IPS-18a (cell line): ENCODE results near the gene DIAPH2.

Source experiments
- H3K27ac ChIP-seq: one replicate; pipeline ENCODE4 v1.5.1; 2013; ENCODE audit warnings: low read length
- H3K27me3 ChIP-seq: one replicate; pipeline ENCODE4 v1.6.1; 2013; ENCODE audit warnings: mild to moderate bottlenecking, low read length; ENCODE audit not compliant: control insufficient read depth, insufficient read depth
- H3K36me3 ChIP-seq: one replicate; pipeline ENCODE4 v1.6.1; 2013; ENCODE audit warnings: low read depth, low read length; ENCODE audit not compliant: control insufficient read depth
- H3K4me1 ChIP-seq: one replicate; pipeline ENCODE4 v1.6.1; 2013; ENCODE audit warnings: low read depth, low read length; ENCODE audit not compliant: control insufficient read depth
- H3K4me3 ChIP-seq: one replicate; pipeline ENCODE4 v1.5.1; 2013; ENCODE audit warnings: low read length
- H3K9ac ChIP-seq: one replicate; pipeline ENCODE4 v1.6.1; 2013; ENCODE audit warnings: mild to moderate bottlenecking, low read length, moderate library complexity
- H3K9me3 ChIP-seq: one replicate; pipeline ENCODE4 v1.6.1; 2013; ENCODE audit warnings: low read depth, low read length; ENCODE audit not compliant: control insufficient read depth

DIAPH2 gene

GRCh38 chrX:97446298-97446882 lies 761.7 kb downstream of the DIAPH2 start:
- Histone ChIP-seq H3K9ac (no peak overlapping the region), H3K36me3 (no peaks in the 10 kb centered on the region), H3K27ac (no peak overlapping the region), H3K4me1 (peaks cover 53% of the 10 kb centered on the region), H3K27me3 (no peaks in the 10 kb centered on the region), H3K9me3 (no peaks in the 10 kb centered on the region), H3K4me3 (no peak overlapping the region)

- peak overlapping the region; percentile 14 for H3K4me3 ChIP-seq
- no peaks in the 10 kb centered on the region for H3K9me3 ChIP-seq
- H3K9ac ChIP-seq = no peak overlapping the region
- peaks cover 48% of the 10 kb centered on the region for H3K4me1 ChIP-seq
- H3K27me3 ChIP-seq = no peaks in the 10 kb centered on the region
- H3K27ac ChIP-seq = no peak overlapping the region
- no peaks in the 10 kb centered on the region for H3K36me3 ChIP-seq
Measured at GRCh38 chrX:97447306-97447705, 762.7 kb downstream of the DIAPH2 start.

GRCh38 chrX:97452283-97452682 lies 767.6 kb downstream of the DIAPH2 start:
- Histone ChIP-seq H3K36me3 (no peaks in the 10 kb centered on the region), H3K27me3 (no peaks in the 10 kb centered on the region), H3K27ac (no peak overlapping the region), H3K4me1 (peaks cover 31% of the 10 kb centered on the region), H3K4me3 (no peak overlapping the region), H3K9me3 (no peaks in the 10 kb centered on the region), H3K9ac (no peak overlapping the region)

- no peak overlapping the region for H3K9ac ChIP-seq
- H3K36me3 ChIP-seq = no peaks in the 10 kb centered on the region
- H3K27ac ChIP-seq = no peak overlapping the region
- no peaks in the 10 kb centered on the region for H3K27me3 ChIP-seq
- no peaks in the 10 kb centered on the region for H3K9me3 ChIP-seq
- no peak overlapping the region for H3K4me3 ChIP-seq
- H3K4me1 ChIP-seq = peaks cover 23% of the 10 kb centered on the region
Measured at GRCh38 chrX:97461763-97462162, 777.1 kb downstream of the DIAPH2 start.

- H3K9ac ChIP-seq = no peak overlapping the region
- H3K4me3 ChIP-seq = no peak overlapping the region
- H3K4me1 ChIP-seq = peaks cover 14% of the 10 kb centered on the region
- H3K36me3 ChIP-seq = no peaks in the 10 kb centered on the region
- H3K27ac ChIP-seq = no peak overlapping the region
- no peaks in the 10 kb centered on the region for H3K27me3 ChIP-seq
- H3K9me3 ChIP-seq = no peaks in the 10 kb centered on the region
Measured at GRCh38 chrX:97471071-97471470, 786.4 kb downstream of the DIAPH2 start.

GRCh38 chrX:97474933-97475332 lies 790.3 kb downstream of the DIAPH2 start:
- peaks cover 2% of the 10 kb centered on the region for H3K4me1 ChIP-seq
- H3K27ac ChIP-seq = no peak overlapping the region
- H3K9ac ChIP-seq = no peak overlapping the region
- no peaks in the 10 kb centered on the region for H3K27me3 ChIP-seq
- no peaks in the 10 kb centered on the region for H3K36me3 ChIP-seq
- H3K9me3 ChIP-seq = no peaks in the 10 kb centered on the region
- no peak overlapping the region for H3K4me3 ChIP-seq

- Histone ChIP-seq H3K36me3 (no peaks in the 10 kb centered on the region), H3K4me3 (no peak overlapping the region), H3K27ac (no peak overlapping the region), H3K27me3 (no peaks in the 10 kb centered on the region), H3K9me3 (no peaks in the 10 kb centered on the region), H3K4me1 (peaks cover 38% of the 10 kb centered on the region), H3K9ac (no peak overlapping the region)
Measured at GRCh38 chrX:97479106-97479890, 794.7 kb downstream of the DIAPH2 start.

- Histone ChIP-seq H3K4me3 (no peak overlapping the region), H3K9me3 (no peaks in the 10 kb centered on the region), H3K27me3 (no peaks in the 10 kb centered on the region), H3K36me3 (no peaks in the 10 kb centered on the region), H3K27ac (no peak overlapping the region), H3K9ac (no peak overlapping the region), H3K4me1 (peaks cover 36% of the 10 kb centered on the region)
Measured at GRCh38 chrX:97481228-97481627, 796.6 kb downstream of the DIAPH2 start.

- Histone ChIP-seq H3K36me3 (no peaks in the 10 kb centered on the region), H3K9ac (no peak overlapping the region), H3K27me3 (no peaks in the 10 kb centered on the region), H3K4me3 (peak overlapping the region; percentile 22), H3K4me1 (peaks cover 36% of the 10 kb centered on the region), H3K27ac (peak overlapping the region; percentile 14), H3K9me3 (no peaks in the 10 kb centered on the region)
Measured at GRCh38 chrX:97482666-97483300, 798.1 kb downstream of the DIAPH2 start.

GRCh38 chrX:97490656-97491055 lies 806.0 kb downstream of the DIAPH2 start:
- Histone ChIP-seq H3K27me3 (no peaks in the 10 kb centered on the region), H3K4me1 (no peaks in the 10 kb centered on the region), H3K27ac (no peak overlapping the region), H3K9ac (no peak overlapping the region), H3K4me3 (no peak overlapping the region), H3K9me3 (no peaks in the 10 kb centered on the region), H3K36me3 (no peaks in the 10 kb centered on the region)

- Histone ChIP-seq H3K4me3 (no peak overlapping the region), H3K27me3 (no peaks in the 10 kb centered on the region), H3K36me3 (no peaks in the 10 kb centered on the region), H3K27ac (no peak overlapping the region), H3K9me3 (no peaks in the 10 kb centered on the region), H3K9ac (no peak overlapping the region), H3K4me1 (no peaks in the 10 kb centered on the region)
Measured at GRCh38 chrX:97494756-97495372, 810.2 kb downstream of the DIAPH2 start.
